Mesothelial cell of epicardium (in vitro differentiated cells): ENCODE measurements around the gene ZBTB32. TPM values are rescaled to one million over a fixed set of nuclear protein-coding genes. Genes with fewer than 3 reads are reported as not detected.

Experiments used
- DNase-seq, 2 experiments: peaks; one replicate each; pipeline ENCODE4 v3.0.0; 2021; ENCODE audit warnings: low spot score in 2 of 2; ENCODE audit not compliant: unreplicated experiment in 2 of 2
- H3K27ac Mint-ChIP-seq: 2 replicates; pipeline ENCODE4 v1.8.0; 2021; ENCODE audit warnings: mixed read lengths
- H3K27me3 Mint-ChIP-seq: 2 replicates; pipeline ENCODE4 v1.8.0; 2021; ENCODE audit warnings: low read depth, mixed read lengths
- H3K36me3 Mint-ChIP-seq: 2 replicates; pipeline ENCODE4 v1.8.0; 2021; ENCODE audit warnings: mixed read lengths
- H3K4me1 Mint-ChIP-seq: 2 replicates; pipeline ENCODE4 v1.8.0; 2021; ENCODE audit warnings: mixed read lengths
- H3K4me3 Mint-ChIP-seq: 2 replicates; pipeline ENCODE4 v1.8.0; 2021; ENCODE audit warnings: mild to moderate bottlenecking, moderate library complexity, mixed read lengths
- H3K9me3 Mint-ChIP-seq: 2 replicates; pipeline ENCODE4 v1.8.0; 2021; ENCODE audit warnings: mixed read lengths
- total RNA-seq: library from RNA; stranded (reverse); gene quantifications from 3 replicates; pipeline ENCODE4 v1.2.1, GENCODE V29; 2021
- TF ChIP-seq, protein P1 (sequence below): fragments of 200-600 bp; sonication (generic); IDR thresholded peaks from one replicate; pipeline ENCODE4 v1.5.0; 2021; ENCODE audit warnings: antibody characterized with exemption; ENCODE audit not compliant: unreplicated experiment

ZBTB32 gene
- total RNA-seq, 1 donor from 2014 or later, result not detected

DNA sequence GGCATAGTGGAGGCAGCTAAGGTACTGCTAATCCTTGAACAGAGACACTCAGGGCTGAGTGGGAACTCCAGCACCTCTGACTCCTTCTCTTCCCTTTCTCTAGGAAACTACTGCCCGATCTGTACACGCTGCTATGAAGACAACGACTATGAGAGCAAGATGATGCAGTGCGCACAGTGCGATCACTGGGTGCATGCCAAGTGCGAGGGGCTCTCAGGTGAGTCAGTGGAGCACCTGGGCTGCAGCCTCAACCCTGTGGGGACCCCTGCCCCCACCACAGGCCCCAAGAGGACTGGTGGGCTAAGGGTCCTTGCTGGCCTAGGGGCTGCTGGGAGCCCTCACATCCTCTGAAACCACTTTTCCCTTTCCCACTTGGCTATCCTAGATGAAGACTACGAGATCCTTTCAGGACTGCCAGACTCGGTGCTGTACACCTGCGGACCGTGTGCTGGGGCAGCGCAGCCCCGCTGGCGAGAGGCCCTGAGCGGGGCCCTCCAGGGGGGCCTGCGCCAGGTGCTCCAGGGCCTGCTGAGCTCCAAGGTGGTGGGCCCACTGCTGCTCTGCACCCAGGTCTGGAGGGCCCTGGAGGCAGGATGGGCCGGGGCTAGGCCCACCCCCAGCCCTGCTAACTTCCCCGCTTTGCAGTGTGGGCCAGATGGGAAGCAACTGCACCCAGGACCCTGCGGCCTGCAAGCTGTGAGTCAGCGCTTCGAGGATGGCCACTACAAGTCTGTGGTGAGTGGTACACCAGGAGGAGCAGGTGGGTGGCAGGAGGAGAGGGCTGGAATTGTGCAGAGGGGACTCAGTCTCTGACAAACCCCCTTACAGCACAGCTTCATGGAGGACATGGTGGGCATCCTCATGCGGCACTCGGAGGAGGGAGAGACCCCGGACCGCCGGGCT lies 22.9 kb downstream of the ZBTB32 start:
- Mint-ChIP-seq H3K36me3 (peaks cover 51% of the 10 kb centered on the region), H3K27ac (no peak overlapping the region), H3K9me3 (no peaks in the 10 kb centered on the region), H3K4me1 (no peaks in the 10 kb centered on the region), H3K4me3 (no peak overlapping the region), H3K27me3 (no peaks in the 10 kb centered on the region)
- DNase-seq, result no peak
- TF ChIP-seq, protein P1, sequence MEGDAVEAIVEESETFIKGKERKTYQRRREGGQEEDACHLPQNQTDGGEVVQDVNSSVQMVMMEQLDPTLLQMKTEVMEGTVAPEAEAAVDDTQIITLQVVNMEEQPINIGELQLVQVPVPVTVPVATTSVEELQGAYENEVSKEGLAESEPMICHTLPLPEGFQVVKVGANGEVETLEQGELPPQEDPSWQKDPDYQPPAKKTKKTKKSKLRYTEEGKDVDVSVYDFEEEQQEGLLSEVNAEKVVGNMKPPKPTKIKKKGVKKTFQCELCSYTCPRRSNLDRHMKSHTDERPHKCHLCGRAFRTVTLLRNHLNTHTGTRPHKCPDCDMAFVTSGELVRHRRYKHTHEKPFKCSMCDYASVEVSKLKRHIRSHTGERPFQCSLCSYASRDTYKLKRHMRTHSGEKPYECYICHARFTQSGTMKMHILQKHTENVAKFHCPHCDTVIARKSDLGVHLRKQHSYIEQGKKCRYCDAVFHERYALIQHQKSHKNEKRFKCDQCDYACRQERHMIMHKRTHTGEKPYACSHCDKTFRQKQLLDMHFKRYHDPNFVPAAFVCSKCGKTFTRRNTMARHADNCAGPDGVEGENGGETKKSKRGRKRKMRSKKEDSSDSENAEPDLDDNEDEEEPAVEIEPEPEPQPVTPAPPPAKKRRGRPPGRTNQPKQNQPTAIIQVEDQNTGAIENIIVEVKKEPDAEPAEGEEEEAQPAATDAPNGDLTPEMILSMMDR, result no peak

DNA sequence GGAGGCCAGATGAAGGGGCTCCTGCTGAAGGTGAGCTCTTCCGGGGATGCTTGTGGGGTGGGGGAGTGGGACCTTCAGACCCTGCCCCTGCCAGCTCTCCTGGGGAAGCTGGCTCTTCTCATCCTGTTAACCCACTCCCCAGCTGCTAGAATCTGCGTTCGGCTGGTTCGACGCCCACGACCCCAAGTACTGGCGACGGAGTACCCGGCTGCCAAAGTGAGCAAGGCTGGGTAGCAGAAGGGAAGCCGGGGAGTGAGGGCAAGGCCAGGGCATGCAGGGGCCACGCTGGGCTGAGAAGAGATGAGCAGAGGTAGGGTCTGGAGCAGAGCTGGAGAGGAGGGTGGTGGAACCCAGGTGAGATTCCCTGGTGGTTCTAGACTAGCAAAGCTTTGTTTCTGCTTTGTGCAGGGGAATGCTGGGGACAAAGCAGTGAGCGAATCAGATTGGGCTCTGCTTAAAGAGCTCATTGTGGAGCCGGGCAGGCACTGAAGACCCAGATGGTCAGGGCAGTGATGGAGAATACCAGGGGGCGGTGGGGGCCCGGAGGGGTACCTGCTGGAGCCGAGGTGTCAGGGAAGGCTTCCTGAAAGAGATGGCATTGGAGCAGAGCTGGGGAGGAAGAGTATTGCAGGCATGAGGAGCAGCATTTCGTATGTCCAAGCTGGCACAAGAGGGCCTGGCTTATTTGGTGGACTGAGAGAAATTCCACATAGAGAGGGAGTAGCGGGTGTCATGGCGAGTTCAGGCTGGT lies 23.8 kb downstream of the ZBTB32 start:
- TF ChIP-seq, protein P1, result no peak
- Mint-ChIP-seq H3K27ac (no peak overlapping the region), H3K27me3 (no peaks in the 10 kb centered on the region), H3K9me3 (no peaks in the 10 kb centered on the region), H3K4me1 (no peaks in the 10 kb centered on the region), H3K36me3 (peaks cover 47% of the 10 kb centered on the region), H3K4me3 (no peak overlapping the region)
- DNase-seq, result no peak

DNA sequence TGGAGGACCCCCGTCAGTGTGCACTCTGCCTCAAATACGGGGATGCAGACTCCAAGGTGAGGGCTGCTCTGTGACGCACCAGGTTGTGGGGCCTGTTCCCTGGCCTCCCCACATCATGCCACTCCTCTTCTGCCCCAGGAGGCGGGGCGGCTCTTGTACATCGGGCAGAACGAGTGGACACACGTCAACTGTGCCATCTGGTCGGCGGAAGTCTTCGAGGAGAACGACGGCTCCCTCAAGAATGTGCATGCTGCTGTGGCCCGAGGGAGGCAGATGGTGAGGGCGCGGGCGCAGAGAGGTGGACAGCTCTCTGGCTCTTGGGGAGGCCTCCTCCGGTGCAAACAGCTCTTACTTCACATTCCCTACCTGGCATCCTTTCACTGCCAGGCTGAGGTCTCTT lies 24.7 kb downstream of the ZBTB32 start:
- TF ChIP-seq, protein P1, result no peak
- no peak overlapping the region for H3K27ac Mint-ChIP-seq
- no peaks in the 10 kb centered on the region for H3K4me1 Mint-ChIP-seq
- no peaks in the 10 kb centered on the region for H3K9me3 Mint-ChIP-seq
- DNase-seq, result no peak
- peaks cover 50% of the 10 kb centered on the region for H3K36me3 Mint-ChIP-seq
- no peaks in the 10 kb centered on the region for H3K27me3 Mint-ChIP-seq
- H3K4me3 Mint-ChIP-seq, result no peak overlapping the region

DNA sequence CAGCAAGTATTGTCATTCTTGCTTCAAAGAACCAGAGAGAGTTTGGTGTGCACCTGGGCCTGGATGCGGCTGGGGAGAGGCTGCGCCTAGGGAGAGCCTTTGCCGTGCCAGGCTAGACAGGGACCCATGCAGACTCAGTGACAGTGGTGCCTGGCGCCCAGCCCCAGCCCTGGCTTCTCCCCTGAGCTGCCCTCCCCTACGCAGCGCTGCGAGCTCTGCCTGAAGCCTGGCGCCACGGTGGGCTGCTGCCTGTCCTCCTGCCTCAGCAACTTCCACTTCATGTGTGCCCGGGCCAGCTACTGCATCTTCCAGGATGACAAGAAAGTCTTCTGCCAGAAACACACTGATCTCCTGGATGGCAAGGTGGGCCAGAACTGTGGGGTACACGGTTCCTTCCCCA lies 25.4 kb downstream of the ZBTB32 start:
- H3K9me3 Mint-ChIP-seq, result no peaks in the 10 kb centered on the region
- TF ChIP-seq, protein P1, result no peak
- no peaks in the 10 kb centered on the region for H3K4me1 Mint-ChIP-seq
- no peak overlapping the region for H3K4me3 Mint-ChIP-seq
- peaks cover 55% of the 10 kb centered on the region for H3K36me3 Mint-ChIP-seq
- no peaks in the 10 kb centered on the region for H3K27me3 Mint-ChIP-seq
- no peak for DNase-seq
- H3K27ac Mint-ChIP-seq, result no peak overlapping the region

DNA sequence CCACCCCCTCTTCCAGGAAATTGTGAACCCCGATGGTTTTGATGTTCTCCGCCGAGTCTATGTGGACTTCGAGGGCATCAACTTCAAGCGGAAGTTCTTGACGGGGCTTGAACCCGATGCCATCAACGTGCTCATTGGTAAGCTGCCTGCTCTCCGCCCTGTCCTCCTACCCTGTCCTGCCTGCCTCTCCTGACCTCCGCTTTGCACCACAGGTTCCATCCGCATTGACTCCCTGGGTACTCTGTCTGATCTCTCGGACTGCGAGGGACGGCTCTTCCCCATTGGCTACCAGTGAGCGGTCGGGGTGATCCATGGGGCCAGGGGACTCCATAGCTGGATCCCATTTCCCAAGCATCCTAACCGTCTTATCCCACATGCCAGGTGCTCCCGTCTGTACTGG lies 26.0 kb downstream of the ZBTB32 start:
- no peak for DNase-seq
- Mint-ChIP-seq H3K27ac (no peak overlapping the region), H3K36me3 (peaks cover 54% of the 10 kb centered on the region), H3K4me3 (no peak overlapping the region), H3K9me3 (no peaks in the 10 kb centered on the region), H3K27me3 (no peaks in the 10 kb centered on the region), H3K4me1 (no peaks in the 10 kb centered on the region)
- TF ChIP-seq, protein P1, result no peak
